Panc1 (cell line): Measurements from ENCODE around the gene DEUP1. TPM values are rescaled to one million over a fixed set of nuclear protein-coding genes. Genes with fewer than 3 reads are reported as not detected.

Source experiments
- ATAC-seq: fragments of 200-7000 bp; cut with Tn5 transposase; 2 replicates; pipeline ENCODE4 v1.9.1; 2020; ENCODE audit warnings: mild to moderate bottlenecking, moderate library complexity
- BruUV-seq: library from RNA; stranded (reverse); fragments of 400-500 nt; replicated peaks from 2 replicates; lab custom pipeline; 2021; lab: Mats Ljungman, UMichigan
- CTCF ChIA-PET: fragments of 300-600 bp; sonication (Branson Sonifier 250); formaldehyde crosslinking; loops from one replicate; lab custom pipeline; 2022; ENCODE audit warnings: antibody characterized with exemption; lab: Charles Lee
- POLR2A ChIA-PET: fragments of 300-600 bp; sonication (Branson Sonifier 250); formaldehyde crosslinking; loops from one replicate; lab custom pipeline; 2022; ENCODE audit warnings: antibody characterized with exemption; lab: Charles Lee
- DNase-seq: peaks from one replicate; pipeline ENCODE4 v3.0.0-alpha.2; 2010; ENCODE audit warnings: low read depth, low spot score
- H3K27ac ChIP-seq: 2 replicates; pipeline ENCODE4 v1.5.1; 2011; ENCODE audit warnings: mild to moderate bottlenecking, low read length, inconsistent platforms
- H3K27me3 ChIP-seq: fragments of 200-500 bp; sonication (Bioruptor generic); 2 replicates; pipeline ENCODE4 v1.6.0; 2014; ENCODE audit warnings: low read length, inconsistent platforms; ENCODE audit not compliant: control insufficient read depth, insufficient read depth
- H3K36me3 ChIP-seq: fragments of 200-500 bp; sonication (Bioruptor generic); 2 replicates; pipeline ENCODE4 v1.5.1; 2014; ENCODE audit warnings: inconsistent platforms, mild to moderate bottlenecking, low read length, moderate library complexity; ENCODE audit not compliant: control insufficient read depth, insufficient read depth
- H3K4me1 ChIP-seq: 2 replicates; pipeline ENCODE4 v1.5.1; 2011; ENCODE audit warnings: inconsistent platforms, mild to moderate bottlenecking, low read length, moderate library complexity; ENCODE audit not compliant: control insufficient read depth, insufficient read depth
- H3K4me3 ChIP-seq, 2 experiments: 2 replicates each; pipeline ENCODE4 v1.5.1; 2011 to 2012; ENCODE audit warnings: low read depth in 2 of 2, low read length in 2 of 2, mild to moderate bottlenecking in 2 of 2, inconsistent platforms in 1 of 2, moderate library complexity in 1 of 2
- H3K9me3 ChIP-seq: fragments of 200-500 bp; sonication (Bioruptor generic); 2 replicates; pipeline ENCODE4 v1.5.1; 2014; ENCODE audit warnings: low read depth, mild to moderate bottlenecking, inconsistent platforms, low read length, moderate library complexity; ENCODE audit not compliant: control insufficient read depth, insufficient read depth
- POLR2AphosphoS5 ChIP-seq: IDR thresholded peaks from 2 replicates; pipeline ENCODE4 v1.6.1; 2012; ENCODE audit warnings: mild to moderate bottlenecking, low read depth, low read length, moderate library complexity
- SIN3A ChIP-seq: IDR thresholded peaks from 2 replicates; pipeline ENCODE4 v1.6.1; 2012; ENCODE audit warnings: low read depth, mild to moderate bottlenecking, low read length, moderate library complexity, borderline replicate concordance; ENCODE audit not compliant: insufficient read depth
- TCF7L2 ChIP-seq: IDR thresholded peaks from 2 replicates; pipeline ENCODE4 v1.6.1; 2011; ENCODE audit warnings: mild to moderate bottlenecking, low read depth, low read length, inconsistent platforms
- in situ Hi-C: cut with HindIII; loops from 2 replicates; pipeline ENCODE4 v1.10.0; 2016; ENCODE audit warnings: low sequenced_read_pairs, low pct_unique_long_range_greater_than_20kb
- intact Hi-C: fragments of 100-400 bp; cut with micrococcal nuclease; formaldehyde crosslinking; loops from one replicate; pipeline ENCODE4 v1.10.0; 2022; ENCODE audit not compliant: unreplicated experiment
- total RNA-seq: library from RNA; stranded (reverse); gene quantifications from one replicate; pipeline ENCODE4 v1.2.1, GENCODE V29; 2021; ENCODE audit not compliant: unreplicated experiment
- TF ChIP-seq, protein P1 (sequence below): fragments of 450-650 bp; IDR thresholded peaks from 2 replicates; pipeline ENCODE4 v1.5.1; 2017; ENCODE audit warnings: mild to moderate bottlenecking
- TF ChIP-seq, protein P2 (sequence below), 2 experiments: IDR thresholded peaks; 2 replicates each; pipeline ENCODE4 v1.6.1; 2011 to 2012; ENCODE audit warnings: low read depth in 2 of 2, control low read depth in 1 of 2, low read length in 1 of 2, mild to moderate bottlenecking in 1 of 2, moderate library complexity in 1 of 2; ENCODE audit not compliant: insufficient read depth in 1 of 2

Gene DEUP1
- total RNA-seq, 1 experiment from 2014 or later = not detected

DNA sequence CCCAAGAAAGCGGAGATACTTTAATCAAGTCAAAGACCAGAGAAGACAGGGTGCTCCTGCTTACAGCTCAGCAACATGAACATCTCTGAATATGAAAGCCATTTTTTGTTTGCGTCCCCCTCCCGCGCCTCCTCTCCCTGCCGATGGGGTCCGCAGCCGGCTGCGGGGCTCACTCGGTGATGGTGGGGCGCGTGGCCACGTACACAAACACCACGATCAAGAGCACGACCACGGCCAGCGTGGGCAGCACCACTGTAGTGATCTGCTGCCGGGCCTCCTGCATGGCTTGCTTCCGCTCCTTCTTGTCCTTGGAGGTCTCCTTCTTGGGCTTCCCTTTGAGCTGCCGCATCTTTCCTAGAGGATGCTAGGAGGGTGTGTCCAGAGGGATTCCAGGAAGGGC is 148.3 kb downstream of the DEUP1 start:
- no peak for DNase-seq
- intact Hi-C loops (no loop called here), in situ Hi-C loops (no loop called here)
- ChIA-PET CTCF (no interaction called here), POLR2A (interaction anchor here (0.7 kb wide), 1 partner anchor 1129 kb away, joined by 6 read pairs; no protein-coding TSS in a partner anchor)
- H3K4me3 ChIP-seq = no peak overlapping the region
- TF ChIP-seq, protein P1, sequence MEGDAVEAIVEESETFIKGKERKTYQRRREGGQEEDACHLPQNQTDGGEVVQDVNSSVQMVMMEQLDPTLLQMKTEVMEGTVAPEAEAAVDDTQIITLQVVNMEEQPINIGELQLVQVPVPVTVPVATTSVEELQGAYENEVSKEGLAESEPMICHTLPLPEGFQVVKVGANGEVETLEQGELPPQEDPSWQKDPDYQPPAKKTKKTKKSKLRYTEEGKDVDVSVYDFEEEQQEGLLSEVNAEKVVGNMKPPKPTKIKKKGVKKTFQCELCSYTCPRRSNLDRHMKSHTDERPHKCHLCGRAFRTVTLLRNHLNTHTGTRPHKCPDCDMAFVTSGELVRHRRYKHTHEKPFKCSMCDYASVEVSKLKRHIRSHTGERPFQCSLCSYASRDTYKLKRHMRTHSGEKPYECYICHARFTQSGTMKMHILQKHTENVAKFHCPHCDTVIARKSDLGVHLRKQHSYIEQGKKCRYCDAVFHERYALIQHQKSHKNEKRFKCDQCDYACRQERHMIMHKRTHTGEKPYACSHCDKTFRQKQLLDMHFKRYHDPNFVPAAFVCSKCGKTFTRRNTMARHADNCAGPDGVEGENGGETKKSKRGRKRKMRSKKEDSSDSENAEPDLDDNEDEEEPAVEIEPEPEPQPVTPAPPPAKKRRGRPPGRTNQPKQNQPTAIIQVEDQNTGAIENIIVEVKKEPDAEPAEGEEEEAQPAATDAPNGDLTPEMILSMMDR = no peak
- TF ChIP-seq SIN3A (no peak), POLR2AphosphoS5 (no peak), TCF7L2 (no peak)
- TF ChIP-seq, protein P2, sequence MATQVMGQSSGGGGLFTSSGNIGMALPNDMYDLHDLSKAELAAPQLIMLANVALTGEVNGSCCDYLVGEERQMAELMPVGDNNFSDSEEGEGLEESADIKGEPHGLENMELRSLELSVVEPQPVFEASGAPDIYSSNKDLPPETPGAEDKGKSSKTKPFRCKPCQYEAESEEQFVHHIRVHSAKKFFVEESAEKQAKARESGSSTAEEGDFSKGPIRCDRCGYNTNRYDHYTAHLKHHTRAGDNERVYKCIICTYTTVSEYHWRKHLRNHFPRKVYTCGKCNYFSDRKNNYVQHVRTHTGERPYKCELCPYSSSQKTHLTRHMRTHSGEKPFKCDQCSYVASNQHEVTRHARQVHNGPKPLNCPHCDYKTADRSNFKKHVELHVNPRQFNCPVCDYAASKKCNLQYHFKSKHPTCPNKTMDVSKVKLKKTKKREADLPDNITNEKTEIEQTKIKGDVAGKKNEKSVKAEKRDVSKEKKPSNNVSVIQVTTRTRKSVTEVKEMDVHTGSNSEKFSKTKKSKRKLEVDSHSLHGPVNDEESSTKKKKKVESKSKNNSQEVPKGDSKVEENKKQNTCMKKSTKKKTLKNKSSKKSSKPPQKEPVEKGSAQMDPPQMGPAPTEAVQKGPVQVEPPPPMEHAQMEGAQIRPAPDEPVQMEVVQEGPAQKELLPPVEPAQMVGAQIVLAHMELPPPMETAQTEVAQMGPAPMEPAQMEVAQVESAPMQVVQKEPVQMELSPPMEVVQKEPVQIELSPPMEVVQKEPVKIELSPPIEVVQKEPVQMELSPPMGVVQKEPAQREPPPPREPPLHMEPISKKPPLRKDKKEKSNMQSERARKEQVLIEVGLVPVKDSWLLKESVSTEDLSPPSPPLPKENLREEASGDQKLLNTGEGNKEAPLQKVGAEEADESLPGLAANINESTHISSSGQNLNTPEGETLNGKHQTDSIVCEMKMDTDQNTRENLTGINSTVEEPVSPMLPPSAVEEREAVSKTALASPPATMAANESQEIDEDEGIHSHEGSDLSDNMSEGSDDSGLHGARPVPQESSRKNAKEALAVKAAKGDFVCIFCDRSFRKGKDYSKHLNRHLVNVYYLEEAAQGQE (IDR thresholded peaks at IDR 0.05; ENCODE audit: insufficient read depth in 1 of 2, low read depth in 2 of 2, low read length in 1 of 2) = no peak
- BruUV-seq = no TSS peak
- no peaks in the 10 kb centered on the region for H3K27me3 ChIP-seq
- no peak for ATAC-seq
- no peaks in the 10 kb centered on the region for H3K36me3 ChIP-seq
- no peaks in the 10 kb centered on the region for H3K9me3 ChIP-seq
- H3K27ac ChIP-seq = no peak overlapping the region
- no peaks in the 10 kb centered on the region for H3K4me1 ChIP-seq

DNA sequence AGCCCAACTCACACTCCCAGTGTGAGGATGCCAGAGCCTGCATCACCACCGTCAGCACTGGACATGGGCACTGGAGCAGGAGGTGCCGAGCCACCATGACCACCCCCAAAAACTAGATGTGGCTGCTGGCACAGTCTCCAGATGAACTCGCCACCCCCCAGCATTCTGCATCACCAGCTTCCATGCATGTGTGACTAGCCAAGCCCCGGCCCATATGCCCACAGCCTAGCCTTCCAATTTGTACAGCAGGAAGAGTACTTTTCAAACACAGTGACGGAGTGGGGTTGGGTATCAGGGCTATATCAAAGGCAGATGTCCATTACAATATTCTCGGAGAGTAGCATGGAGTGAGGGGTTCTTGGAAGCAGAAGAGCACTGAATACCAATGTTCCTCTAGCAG is 149.7 kb downstream of the DEUP1 start:
- CTCF ChIA-PET = no interaction called here

More for the DNA sequence above, 149.7 kb downstream of the DEUP1 start:
- DNase-seq (no peak), ATAC-seq (no peak)
- BruUV-seq = no TSS peak
- intact Hi-C loops (no loop called here), in situ Hi-C loops (no loop called here)
- Histone ChIP-seq H3K27ac (no peak overlapping the region), H3K4me3 (no peak overlapping the region), H3K27me3 (no peaks in the 10 kb centered on the region), H3K4me1 (no peaks in the 10 kb centered on the region), H3K9me3 (no peaks in the 10 kb centered on the region), H3K36me3 (no peaks in the 10 kb centered on the region)
- no peak for TF ChIP-seq TCF7L2
- no peak for TF ChIP-seq SIN3A
- TF ChIP-seq POLR2AphosphoS5 = no peak
- TF ChIP-seq, protein P2 (IDR thresholded peaks at IDR 0.05; ENCODE audit: insufficient read depth in 1 of 2, low read depth in 2 of 2, low read length in 1 of 2) = no peak
- TF ChIP-seq, protein P1 = no peak
- POLR2A ChIA-PET = no interaction called here
